Caco-2 (cell line): ENCODE measurements around the gene CHIT1. TPM values are rescaled to one million over a fixed set of nuclear protein-coding genes. Genes with fewer than 3 reads are reported as not detected.

Experiments used
- total RNA-seq: library from RNA; stranded (reverse); gene quantifications from 2 replicates; pipeline ENCODE4 v1.2.3, GENCODE V29; 2022

The CHIT1 gene
- total RNA-seq, 1 experiment from 2014 or later = not detected

Other genes starting within 250 kb of the CHIT1 start
- gene TMEM183A, start 222.3 kb downstream of the CHIT1 start, total RNA-seq = 62.8 and 74.3 TPM in 2 replicates
- 8.7 and 9.4 TPM in 2 replicates for gene PPFIA4, start 203.2 kb downstream of the CHIT1 start, total RNA-seq
- not detected in 2 replicates for gene MYOG, start 143.7 kb downstream of the CHIT1 start, total RNA-seq
- 46.0 and 50.4 TPM in 2 replicates for gene ADORA1, start 101.9 kb downstream of the CHIT1 start, total RNA-seq
- 19.7 and 25.9 TPM in 2 replicates for gene MYBPH, start 53.8 kb downstream of the CHIT1 start, total RNA-seq
- 199 and 235 TPM in 2 replicates for gene CHI3L1, start 43.0 kb downstream of the CHIT1 start, total RNA-seq
- gene BTG2, start 75.8 kb upstream of the CHIT1 start, total RNA-seq = 21.2 and 21.6 TPM in 2 replicates
- gene FMOD, start 121.4 kb upstream of the CHIT1 start, total RNA-seq = 32.6 and 36.3 TPM in 2 replicates
- gene PRELP, start 246.1 kb upstream of the CHIT1 start, total RNA-seq = not detected in 2 replicates